OCI-LY1 (cell line): ENCODE measurements around the gene PAFAH2.
A peak's percentile ranks its signal among the peaks of the same experiment; 100 is the strongest.

Source experiments
- H2AFZ ChIP-seq: fragments of 200-600 bp; sonication (generic), shearing (Covaris generic); 2 replicates; pipeline ENCODE4 v1.6.0; 2014; ENCODE audit warnings: antibody characterized with exemption, mild to moderate bottlenecking, low read length
- H3F3A ChIP-seq: fragments of 200-600 bp; sonication (generic), shearing (Covaris generic); 2 replicates; pipeline ENCODE4 v1.6.0; 2014; ENCODE audit warnings: mild to moderate bottlenecking, antibody characterized with exemption, low read length, moderate library complexity; ENCODE audit not compliant: insufficient read depth
- H3K27ac ChIP-seq: fragments of 200-600 bp; sonication (generic); 2 replicates; pipeline ENCODE4 v1.5.1; 2014; ENCODE audit warnings: low read length, mixed run types, mild to moderate bottlenecking, low read depth; ENCODE audit not compliant: poor library complexity, severe bottlenecking
- H3K27me3 ChIP-seq: fragments of 200-600 bp; sonication (generic); 2 replicates; pipeline ENCODE4 v1.6.0; 2014; ENCODE audit warnings: antibody characterized with exemption, mild to moderate bottlenecking, low read length, moderate library complexity; ENCODE audit not compliant: insufficient read depth
- H3K36me3 ChIP-seq: fragments of 200-600 bp; sonication (generic); 2 replicates; pipeline ENCODE4 v1.6.1; 2014; ENCODE audit warnings: mild to moderate bottlenecking, antibody characterized with exemption, low read length, moderate library complexity, mixed read lengths; ENCODE audit not compliant: insufficient read depth
- H3K4me1 ChIP-seq: fragments of 200-600 bp; sonication (generic); 2 replicates; pipeline ENCODE4 v1.5.1; 2014; ENCODE audit warnings: mild to moderate bottlenecking, low read length, moderate library complexity; ENCODE audit not compliant: insufficient read depth, severe bottlenecking
- H3K4me2 ChIP-seq: fragments of 200-600 bp; sonication (generic), shearing (Covaris generic); 2 replicates; pipeline ENCODE4 v1.6.1; 2014; ENCODE audit warnings: low read length
- H3K4me3 ChIP-seq: fragments of 200-600 bp; sonication (generic); 2 replicates; pipeline ENCODE4 v1.5.1; 2014; ENCODE audit warnings: low read length, low read depth, mild to moderate bottlenecking, mixed read lengths; ENCODE audit not compliant: poor library complexity, severe bottlenecking
- H3K79me2 ChIP-seq: fragments of 200-600 bp; shearing (Covaris generic); 2 replicates; pipeline ENCODE4 v1.6.1; 2016; ENCODE audit warnings: mixed run types, low read length, mixed read lengths; ENCODE audit not compliant: insufficient read depth
- H3K9ac ChIP-seq: fragments of 200-600 bp; sonication (generic), shearing (Covaris generic); 2 replicates; pipeline ENCODE4 v1.6.1; 2014; ENCODE audit warnings: mild to moderate bottlenecking, low read length, mixed read lengths
- H3K9me2 ChIP-seq: fragments of 200-600 bp; sonication (generic), shearing (Covaris generic); 2 replicates; pipeline ENCODE4 v1.6.1; 2014; ENCODE audit warnings: low read depth, mild to moderate bottlenecking, low read length, mixed read lengths
- H3K9me3 ChIP-seq: fragments of 200-600 bp; shearing (Covaris generic); 2 replicates; pipeline ENCODE4 v1.6.1; 2014; ENCODE audit warnings: low read length, mixed read lengths
- H4K20me1 ChIP-seq: fragments of 200-600 bp; sonication (generic), shearing (Covaris generic); 2 replicates; pipeline ENCODE4 v1.6.0; 2016; ENCODE audit warnings: mild to moderate bottlenecking, low read length; ENCODE audit not compliant: insufficient read depth
- EZH2 ChIP-seq: fragments of 200-600 bp; sonication (generic), shearing (Covaris generic); IDR thresholded peaks from 2 replicates; pipeline ENCODE4 v1.8.0; 2017; ENCODE audit warnings: borderline replicate concordance, mixed run types, mild to moderate bottlenecking, antibody characterized with exemption, low read length, moderate library complexity, mixed read lengths
- TF ChIP-seq, protein P1 (sequence below): fragments of 200-600 bp; sonication (generic), shearing (Covaris generic); IDR thresholded peaks from 2 replicates; pipeline ENCODE4 v1.5.1; 2017; ENCODE audit warnings: mild to moderate bottlenecking, antibody characterized with exemption, low read length, moderate library complexity, mixed read lengths

The PAFAH2 gene

DNA sequence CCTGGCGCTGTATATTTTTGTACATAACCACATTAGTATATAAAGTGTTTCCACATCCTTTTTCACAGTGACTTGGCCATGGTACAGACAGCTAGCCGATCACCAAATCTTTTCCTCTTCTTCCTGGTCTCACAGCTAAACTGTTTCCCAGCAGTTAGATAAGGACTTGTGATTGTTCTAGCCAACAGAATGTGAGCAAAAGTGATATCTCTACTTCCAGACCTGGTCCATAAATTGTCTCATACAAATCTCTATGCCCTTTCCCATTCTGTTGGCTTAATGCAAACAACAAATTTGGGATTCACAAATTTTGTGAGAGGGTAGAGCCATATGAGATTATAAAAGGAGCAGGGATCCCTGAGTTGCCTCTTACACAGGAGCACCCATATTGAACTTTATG is 19.5 kb downstream of the PAFAH2 start:
- H4K20me1 ChIP-seq: no peaks in the 10 kb centered on the region
- no peaks in the 10 kb centered on the region for H3K79me2 ChIP-seq
- H3K27me3 ChIP-seq: no peaks in the 10 kb centered on the region
- H3K4me3 ChIP-seq: no peak overlapping the region
- H3K4me1 ChIP-seq: peaks cover 8% of the 10 kb centered on the region
- no peaks in the 10 kb centered on the region for H3K9me2 ChIP-seq
- H3K36me3 ChIP-seq: peaks cover 65% of the 10 kb centered on the region
- no peak overlapping the region for H3K4me2 ChIP-seq
- H3K9me3 ChIP-seq: no peaks in the 10 kb centered on the region
- peak overlapping the region; percentile 21 for H3K27ac ChIP-seq
- H3K9ac ChIP-seq: no peak overlapping the region; the same call in 1 of the 2 replicates
- no peaks in the 10 kb centered on the region for H3F3A ChIP-seq
- H2AFZ ChIP-seq: no peak overlapping the region
- no peak for TF ChIP-seq EZH2
- TF ChIP-seq, protein P1, sequence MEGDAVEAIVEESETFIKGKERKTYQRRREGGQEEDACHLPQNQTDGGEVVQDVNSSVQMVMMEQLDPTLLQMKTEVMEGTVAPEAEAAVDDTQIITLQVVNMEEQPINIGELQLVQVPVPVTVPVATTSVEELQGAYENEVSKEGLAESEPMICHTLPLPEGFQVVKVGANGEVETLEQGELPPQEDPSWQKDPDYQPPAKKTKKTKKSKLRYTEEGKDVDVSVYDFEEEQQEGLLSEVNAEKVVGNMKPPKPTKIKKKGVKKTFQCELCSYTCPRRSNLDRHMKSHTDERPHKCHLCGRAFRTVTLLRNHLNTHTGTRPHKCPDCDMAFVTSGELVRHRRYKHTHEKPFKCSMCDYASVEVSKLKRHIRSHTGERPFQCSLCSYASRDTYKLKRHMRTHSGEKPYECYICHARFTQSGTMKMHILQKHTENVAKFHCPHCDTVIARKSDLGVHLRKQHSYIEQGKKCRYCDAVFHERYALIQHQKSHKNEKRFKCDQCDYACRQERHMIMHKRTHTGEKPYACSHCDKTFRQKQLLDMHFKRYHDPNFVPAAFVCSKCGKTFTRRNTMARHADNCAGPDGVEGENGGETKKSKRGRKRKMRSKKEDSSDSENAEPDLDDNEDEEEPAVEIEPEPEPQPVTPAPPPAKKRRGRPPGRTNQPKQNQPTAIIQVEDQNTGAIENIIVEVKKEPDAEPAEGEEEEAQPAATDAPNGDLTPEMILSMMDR: no peak

DNA sequence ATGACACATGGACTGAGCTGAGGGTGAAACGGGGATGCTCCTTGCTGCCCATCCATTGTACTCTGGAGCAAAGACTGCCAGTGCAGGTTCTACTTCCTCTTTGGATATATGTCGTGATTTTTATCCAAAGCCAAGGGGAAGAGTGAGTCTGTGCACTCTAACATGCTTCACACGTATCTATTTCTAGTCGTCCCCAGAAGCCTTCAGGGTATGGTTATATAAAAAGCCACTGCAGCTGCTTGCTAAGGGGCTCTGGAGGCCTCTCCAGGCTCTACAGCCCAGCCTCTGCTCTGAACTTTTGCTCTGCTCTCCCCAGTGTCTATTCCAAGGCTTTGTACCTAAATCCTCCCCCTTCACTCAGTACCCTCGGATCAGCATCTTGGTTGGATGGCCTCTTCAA is 20.1 kb downstream of the PAFAH2 start:
- Histone ChIP-seq H3K9me2 (no peaks in the 10 kb centered on the region), H2AFZ (no peak overlapping the region), H3F3A (no peaks in the 10 kb centered on the region), H3K4me2 (no peak overlapping the region), H3K27me3 (no peaks in the 10 kb centered on the region), H3K79me2 (no peaks in the 10 kb centered on the region), H3K9ac (no peak overlapping the region), H4K20me1 (no peaks in the 10 kb centered on the region), H3K9me3 (no peaks in the 10 kb centered on the region), H3K36me3 (peaks cover 65% of the 10 kb centered on the region), H3K4me3 (no peak overlapping the region), H3K27ac (no peak overlapping the region), H3K4me1 (peaks cover 8% of the 10 kb centered on the region)
- no peak for TF ChIP-seq EZH2
- TF ChIP-seq, protein P1: no peak

DNA sequence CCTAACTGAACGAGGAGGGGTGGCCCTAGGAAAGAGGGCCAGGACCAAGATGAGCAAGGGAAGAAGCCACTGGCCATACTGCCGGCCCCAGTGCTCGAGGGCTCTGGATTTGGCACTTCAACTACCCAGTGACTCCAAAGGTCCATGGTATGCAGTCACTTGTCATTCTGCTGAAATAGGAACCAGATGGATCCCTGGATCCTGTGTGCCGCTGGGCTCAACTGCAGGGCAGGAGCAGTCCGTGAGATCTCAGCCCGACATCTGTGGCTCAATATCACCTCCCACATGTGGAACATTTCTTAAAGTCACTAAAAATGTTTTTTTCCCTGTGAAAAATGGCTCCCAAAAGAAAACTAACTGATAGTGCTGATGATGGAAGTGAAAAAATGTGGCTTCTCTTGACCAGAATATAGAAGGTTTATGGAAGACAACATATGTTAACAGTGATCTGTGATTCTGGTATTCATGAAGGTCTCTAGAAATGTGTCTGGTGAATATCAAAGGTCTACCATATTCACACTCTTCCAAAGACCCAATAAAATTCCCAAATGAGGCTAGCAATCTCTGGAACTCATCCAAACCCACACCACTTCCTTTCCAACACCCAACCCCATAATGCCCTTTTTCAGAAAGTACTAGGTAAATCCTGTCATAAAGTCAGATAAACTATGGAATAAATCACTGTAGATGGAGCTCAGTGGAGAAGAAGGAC is 24.1 kb downstream of the PAFAH2 start:
- H3K27me3 ChIP-seq: no peaks in the 10 kb centered on the region
- H3K4me2 ChIP-seq: no peak overlapping the region
- H3K9me2 ChIP-seq: no peaks in the 10 kb centered on the region
- TF ChIP-seq, protein P1: no peak
- TF ChIP-seq EZH2: no peak
- H3K4me1 ChIP-seq: peaks cover 37% of the 10 kb centered on the region
- H4K20me1 ChIP-seq: no peaks in the 10 kb centered on the region
- peak overlapping the region; percentile 98 for H3K27ac ChIP-seq
- no peaks in the 10 kb centered on the region for H3K79me2 ChIP-seq
- peaks cover 5% of the 10 kb centered on the region; the same call in 1 of the 2 replicates for H3F3A ChIP-seq
- peaks cover 46% of the 10 kb centered on the region; the same call in 1 of the 2 replicates for H3K36me3 ChIP-seq
- no peaks in the 10 kb centered on the region for H3K9me3 ChIP-seq
- no peak overlapping the region for H3K9ac ChIP-seq
- no peak overlapping the region for H3K4me3 ChIP-seq
- no peak overlapping the region for H2AFZ ChIP-seq
